Chondrocyte (in vitro differentiated cells): ENCODE data around the gene HACL1. TPM values are rescaled to one million over a fixed set of nuclear protein-coding genes. Genes with fewer than 3 reads are reported as not detected.

Experiments used
- DNase-seq: peaks from one replicate; pipeline ENCODE4 v3.0.0; 2021; ENCODE audit warnings: mixed read lengths, low spot score
- H3K27ac Mint-ChIP-seq: one replicate; pipeline ENCODE4 v1.8.0; 2021; ENCODE audit warnings: mild to moderate bottlenecking, moderate library complexity, mixed read lengths; ENCODE audit not compliant: unreplicated experiment
- H3K27me3 Mint-ChIP-seq: 2 replicates; pipeline ENCODE4 v1.8.0; 2021; ENCODE audit warnings: low read depth, mixed read lengths
- H3K36me3 Mint-ChIP-seq: 2 replicates; pipeline ENCODE4 v1.8.0; 2021; ENCODE audit warnings: low read depth, mixed read lengths
- H3K4me1 Mint-ChIP-seq: 2 replicates; pipeline ENCODE4 v1.8.0; 2021; ENCODE audit warnings: low read depth, mild to moderate bottlenecking, mixed read lengths
- H3K4me3 Mint-ChIP-seq: one replicate; pipeline ENCODE4 v1.8.0; 2021; ENCODE audit warnings: mild to moderate bottlenecking, moderate library complexity, mixed read lengths; ENCODE audit not compliant: unreplicated experiment
- H3K9me3 Mint-ChIP-seq: 2 replicates; pipeline ENCODE4 v1.8.0; 2021; ENCODE audit warnings: low read depth, mixed read lengths
- CTCF ChIP-seq: fragments of 200-600 bp; sonication (generic); IDR thresholded peaks from 2 replicates; pipeline ENCODE4 v1.5.0; 2021; ENCODE audit warnings: antibody characterized with exemption, mild to moderate bottlenecking, moderate library complexity
- total RNA-seq: library from RNA; stranded (reverse); gene quantifications from 3 replicates; pipeline ENCODE4 v1.2.1, GENCODE V29; 2021

The HACL1 gene
- total RNA-seq, 1 donor from 2014 or later = 16.9 TPM

- Mint-ChIP-seq H3K36me3 (peaks cover 16% of the 10 kb centered on the region), H3K4me3 (no peak overlapping the region), H3K9me3 (no peaks in the 10 kb centered on the region), H3K27me3 (no peaks in the 10 kb centered on the region), H3K4me1 (peaks cover 20% of the 10 kb centered on the region), H3K27ac (peak overlapping the region; percentile 61)
- TF ChIP-seq CTCF = no peak
- DNase-seq = no peak
Measured at GRCh38 chr3:15585111-15585845, 16.1 kb downstream of the HACL1 start.

- Mint-ChIP-seq H3K9me3 (no peaks in the 10 kb centered on the region), H3K4me1 (peaks cover 34% of the 10 kb centered on the region), H3K27ac (no peak overlapping the region), H3K4me3 (no peak overlapping the region), H3K36me3 (peaks cover 29% of the 10 kb centered on the region), H3K27me3 (no peaks in the 10 kb centered on the region)
- no peak for TF ChIP-seq CTCF
- DNase-seq = no peak
Measured at GRCh38 chr3:15581471-15582394, 19.6 kb downstream of the HACL1 start.

GRCh38 chr3:15579051-15579450 lies 22.3 kb downstream of the HACL1 start:
- H3K36me3 Mint-ChIP-seq = peaks cover 21% of the 10 kb centered on the region
- no peak for TF ChIP-seq CTCF
- H3K9me3 Mint-ChIP-seq = no peaks in the 10 kb centered on the region
- peaks cover 14% of the 10 kb centered on the region for H3K4me1 Mint-ChIP-seq
- H3K4me3 Mint-ChIP-seq = no peak overlapping the region
- DNase-seq = no peak
- no peak overlapping the region for H3K27ac Mint-ChIP-seq
- no peaks in the 10 kb centered on the region for H3K27me3 Mint-ChIP-seq

- Mint-ChIP-seq H3K9me3 (no peaks in the 10 kb centered on the region), H3K36me3 (peaks cover 21% of the 10 kb centered on the region), H3K4me3 (no peak overlapping the region), H3K4me1 (peaks cover 14% of the 10 kb centered on the region), H3K27ac (no peak overlapping the region), H3K27me3 (no peaks in the 10 kb centered on the region)
- DNase-seq = no peak
- TF ChIP-seq CTCF = no peak
Measured at GRCh38 chr3:15578289-15578867, 23.0 kb downstream of the HACL1 start.

GRCh38 chr3:15576475-15576874 lies 24.9 kb downstream of the HACL1 start:
- Mint-ChIP-seq H3K9me3 (no peaks in the 10 kb centered on the region), H3K4me1 (peaks cover 14% of the 10 kb centered on the region), H3K4me3 (no peak overlapping the region), H3K27ac (no peak overlapping the region), H3K36me3 (peaks cover 16% of the 10 kb centered on the region), H3K27me3 (no peaks in the 10 kb centered on the region)
- no peak for DNase-seq
- TF ChIP-seq CTCF = no peak
